Measurements from ENCODE around the gene MIS12.

DNA sequence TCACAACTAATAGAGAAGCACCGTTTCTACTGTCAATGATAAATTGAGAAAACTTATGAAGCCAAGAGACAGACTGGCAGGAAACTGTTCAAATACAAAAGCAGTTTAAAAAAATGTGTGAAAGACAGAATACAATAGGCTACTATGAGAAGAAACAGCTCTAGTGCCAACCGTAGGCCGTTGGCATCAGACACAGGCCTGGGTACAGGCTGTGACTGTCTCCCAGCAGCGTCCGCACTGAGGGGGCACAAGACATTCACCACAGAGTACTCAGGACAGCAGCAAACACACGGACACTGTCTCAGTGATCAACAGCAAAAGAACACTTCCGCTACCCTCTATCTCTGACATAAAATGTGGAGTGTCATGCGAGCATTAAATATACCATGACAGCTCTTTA is 39.6 kb upstream of the MIS12 start:
- TF ChIP-seq, protein P1, sequence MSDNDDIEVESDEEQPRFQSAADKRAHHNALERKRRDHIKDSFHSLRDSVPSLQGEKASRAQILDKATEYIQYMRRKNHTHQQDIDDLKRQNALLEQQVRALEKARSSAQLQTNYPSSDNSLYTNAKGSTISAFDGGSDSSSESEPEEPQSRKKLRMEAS (IDR thresholded peaks at IDR 0.05), result no peak
- TF ChIP-seq EZH2 (IDR thresholded peaks at IDR 0.05) (no peak), EGR1 (IDR thresholded peaks at IDR 0.05; ENCODE audit: low read depth) (no peak), POLR2A (IDR thresholded peaks at IDR 0.05; ENCODE audit: borderline replicate concordance, extremely low read depth, insufficient read depth, insufficient read length) (no peak)
- TF ChIP-seq, protein P2, sequence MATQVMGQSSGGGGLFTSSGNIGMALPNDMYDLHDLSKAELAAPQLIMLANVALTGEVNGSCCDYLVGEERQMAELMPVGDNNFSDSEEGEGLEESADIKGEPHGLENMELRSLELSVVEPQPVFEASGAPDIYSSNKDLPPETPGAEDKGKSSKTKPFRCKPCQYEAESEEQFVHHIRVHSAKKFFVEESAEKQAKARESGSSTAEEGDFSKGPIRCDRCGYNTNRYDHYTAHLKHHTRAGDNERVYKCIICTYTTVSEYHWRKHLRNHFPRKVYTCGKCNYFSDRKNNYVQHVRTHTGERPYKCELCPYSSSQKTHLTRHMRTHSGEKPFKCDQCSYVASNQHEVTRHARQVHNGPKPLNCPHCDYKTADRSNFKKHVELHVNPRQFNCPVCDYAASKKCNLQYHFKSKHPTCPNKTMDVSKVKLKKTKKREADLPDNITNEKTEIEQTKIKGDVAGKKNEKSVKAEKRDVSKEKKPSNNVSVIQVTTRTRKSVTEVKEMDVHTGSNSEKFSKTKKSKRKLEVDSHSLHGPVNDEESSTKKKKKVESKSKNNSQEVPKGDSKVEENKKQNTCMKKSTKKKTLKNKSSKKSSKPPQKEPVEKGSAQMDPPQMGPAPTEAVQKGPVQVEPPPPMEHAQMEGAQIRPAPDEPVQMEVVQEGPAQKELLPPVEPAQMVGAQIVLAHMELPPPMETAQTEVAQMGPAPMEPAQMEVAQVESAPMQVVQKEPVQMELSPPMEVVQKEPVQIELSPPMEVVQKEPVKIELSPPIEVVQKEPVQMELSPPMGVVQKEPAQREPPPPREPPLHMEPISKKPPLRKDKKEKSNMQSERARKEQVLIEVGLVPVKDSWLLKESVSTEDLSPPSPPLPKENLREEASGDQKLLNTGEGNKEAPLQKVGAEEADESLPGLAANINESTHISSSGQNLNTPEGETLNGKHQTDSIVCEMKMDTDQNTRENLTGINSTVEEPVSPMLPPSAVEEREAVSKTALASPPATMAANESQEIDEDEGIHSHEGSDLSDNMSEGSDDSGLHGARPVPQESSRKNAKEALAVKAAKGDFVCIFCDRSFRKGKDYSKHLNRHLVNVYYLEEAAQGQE (IDR thresholded peaks at IDR 0.05; ENCODE audit: low read depth), result no peak
- TF ChIP-seq, protein P3, sequence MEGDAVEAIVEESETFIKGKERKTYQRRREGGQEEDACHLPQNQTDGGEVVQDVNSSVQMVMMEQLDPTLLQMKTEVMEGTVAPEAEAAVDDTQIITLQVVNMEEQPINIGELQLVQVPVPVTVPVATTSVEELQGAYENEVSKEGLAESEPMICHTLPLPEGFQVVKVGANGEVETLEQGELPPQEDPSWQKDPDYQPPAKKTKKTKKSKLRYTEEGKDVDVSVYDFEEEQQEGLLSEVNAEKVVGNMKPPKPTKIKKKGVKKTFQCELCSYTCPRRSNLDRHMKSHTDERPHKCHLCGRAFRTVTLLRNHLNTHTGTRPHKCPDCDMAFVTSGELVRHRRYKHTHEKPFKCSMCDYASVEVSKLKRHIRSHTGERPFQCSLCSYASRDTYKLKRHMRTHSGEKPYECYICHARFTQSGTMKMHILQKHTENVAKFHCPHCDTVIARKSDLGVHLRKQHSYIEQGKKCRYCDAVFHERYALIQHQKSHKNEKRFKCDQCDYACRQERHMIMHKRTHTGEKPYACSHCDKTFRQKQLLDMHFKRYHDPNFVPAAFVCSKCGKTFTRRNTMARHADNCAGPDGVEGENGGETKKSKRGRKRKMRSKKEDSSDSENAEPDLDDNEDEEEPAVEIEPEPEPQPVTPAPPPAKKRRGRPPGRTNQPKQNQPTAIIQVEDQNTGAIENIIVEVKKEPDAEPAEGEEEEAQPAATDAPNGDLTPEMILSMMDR (IDR thresholded peaks at IDR 0.05 in 2 of 3, conservative IDR thresholded peaks at IDR 0.05 in 1 of 3; ENCODE audit: borderline replicate concordance in 1 of 3, insufficient read depth in 1 of 3, low read depth in 2 of 3, low read length in 2 of 3), result no peak
